ENCODE measurements around the gene ZNF408.
"Not testable (repeated sequence)": the region's sequence is repeated elsewhere in the genome, so short reads cannot be mapped to it uniquely, and the experiment has no call there.

Gene ZNF408

GRCh38 chr11:46701078-46701654, 335 bp downstream of the ZNF408 start:
- Histone ChIP-seq H3K4me1 (ENCODE audit: control insufficient read depth, insufficient read depth, low read length) (peaks cover 33% of the 10 kb centered on the region), H3K36me3 (ENCODE audit: insufficient read depth, low read length) (peaks cover 41% of the 10 kb centered on the region), H3K9ac (ENCODE audit: low read depth, low read length) (peak overlapping the region; percentile 94), H3K4me2 (ENCODE audit: low read length) (peak overlapping the region; percentile 90), H3K4me3 (ENCODE audit: low read length) (peak overlapping the region; percentile 99), H3K9me3 (replicated peaks; ENCODE audit: low read length) (no peaks in the 10 kb centered on the region), H3K27me3 (ENCODE audit: control insufficient read depth, insufficient read depth, low read length) (no peaks in the 10 kb centered on the region)

- peaks cover 6% of the 10 kb centered on the region for H3K4me1 ChIP-seq (ENCODE audit: control insufficient read depth, insufficient read depth, low read length)
- no peak overlapping the region for H3K4me2 ChIP-seq (ENCODE audit: low read length)
- H3K9me3 ChIP-seq (replicated peaks; ENCODE audit: low read length) = no peaks in the 10 kb centered on the region
- no peak overlapping the region for H3K9ac ChIP-seq (ENCODE audit: low read depth, low read length)
- no peak overlapping the region for H3K4me3 ChIP-seq (ENCODE audit: low read length)
- peaks cover 53% of the 10 kb centered on the region for H3K36me3 ChIP-seq (ENCODE audit: insufficient read depth, low read length)
- H3K27me3 ChIP-seq (ENCODE audit: control insufficient read depth, insufficient read depth, low read length) = no peaks in the 10 kb centered on the region
Measured at GRCh38 chr11:46705070-46705688, 4.3 kb downstream of the ZNF408 start.

GRCh38 chr11:46706886-46707285, 6.1 kb downstream of the ZNF408 start:
- H3K9ac ChIP-seq (ENCODE audit: low read depth, low read length) = no peak overlapping the region
- H3K4me1 ChIP-seq (ENCODE audit: control insufficient read depth, insufficient read depth, low read length) = peaks cover 14% of the 10 kb centered on the region
- no peaks in the 10 kb centered on the region for H3K27me3 ChIP-seq (ENCODE audit: control insufficient read depth, insufficient read depth, low read length)
- no peak overlapping the region for H3K4me3 ChIP-seq (ENCODE audit: low read length)
- no peak overlapping the region for H3K4me2 ChIP-seq (ENCODE audit: low read length)
- no peaks in the 10 kb centered on the region for H3K9me3 ChIP-seq (replicated peaks; ENCODE audit: low read length)
- H3K36me3 ChIP-seq (ENCODE audit: insufficient read depth, low read length) = peaks cover 53% of the 10 kb centered on the region

GRCh38 chr11:46709351-46709750, 8.5 kb downstream of the ZNF408 start:
- not testable (repeated sequence) for H3K4me2 ChIP-seq (ENCODE audit: low read length); H3K4me3 ChIP-seq (ENCODE audit: low read length); H3K9me3 ChIP-seq (replicated peaks; ENCODE audit: low read length); H3K27me3 ChIP-seq (ENCODE audit: control insufficient read depth, insufficient read depth, low read length); H3K9ac ChIP-seq (ENCODE audit: low read depth, low read length)
- peaks cover 31% of the 10 kb centered on the region for H3K36me3 ChIP-seq (ENCODE audit: insufficient read depth, low read length)
- peaks cover 20% of the 10 kb centered on the region for H3K4me1 ChIP-seq (ENCODE audit: control insufficient read depth, insufficient read depth, low read length)

GRCh38 chr11:46710821-46711269, 10.0 kb downstream of the ZNF408 start:
- Histone ChIP-seq H3K27me3 (ENCODE audit: control insufficient read depth, insufficient read depth, low read length) (no peaks in the 10 kb centered on the region), H3K4me3 (ENCODE audit: low read length) (peak overlapping the region; percentile 20)

DNA sequence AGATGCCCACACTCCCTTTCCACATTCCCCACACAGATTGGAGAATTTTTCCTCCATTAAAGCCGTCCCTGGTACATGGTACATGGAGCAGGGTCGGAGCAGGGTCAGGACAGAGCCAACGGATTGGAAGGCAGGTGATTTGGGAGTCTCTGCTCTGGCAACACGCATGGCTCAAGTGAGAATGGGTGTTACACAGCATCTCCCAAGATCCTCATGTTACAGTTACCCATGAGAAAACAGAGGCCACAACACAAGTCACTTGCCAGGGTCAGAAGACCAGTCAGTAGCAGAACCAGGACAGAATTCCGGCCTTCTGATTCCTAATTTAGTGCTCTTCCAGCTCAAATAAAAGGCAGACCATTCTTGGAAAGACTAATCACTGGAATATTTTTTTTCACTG, 10.5 kb downstream of the ZNF408 start:
- peaks cover 27% of the 10 kb centered on the region for H3K4me1 ChIP-seq (ENCODE audit: control insufficient read depth, insufficient read depth, low read length)
- H3K36me3 ChIP-seq (ENCODE audit: insufficient read depth, low read length) = peaks cover 14% of the 10 kb centered on the region
- H3K9me3 ChIP-seq (replicated peaks; ENCODE audit: low read length) = no peaks in the 10 kb centered on the region
- H3K9ac ChIP-seq (ENCODE audit: low read depth, low read length) = peak overlapping the region; percentile 72
- peak overlapping the region; percentile 60 for H3K4me2 ChIP-seq (ENCODE audit: low read length)
- no peaks in the 10 kb centered on the region for H3K27me3 ChIP-seq (ENCODE audit: control insufficient read depth, insufficient read depth, low read length)
- H3K4me3 ChIP-seq (ENCODE audit: low read length) = peak overlapping the region; percentile 20

More at GRCh38 chr11:46710821-46711269, 10.0 kb downstream of the ZNF408 start:
- Histone ChIP-seq H3K4me1 (ENCODE audit: control insufficient read depth, insufficient read depth, low read length) (peaks cover 27% of the 10 kb centered on the region), H3K9ac (ENCODE audit: low read depth, low read length) (peak overlapping the region; percentile 72), H3K36me3 (ENCODE audit: insufficient read depth, low read length) (peaks cover 16% of the 10 kb centered on the region), H3K9me3 (replicated peaks; ENCODE audit: low read length) (no peaks in the 10 kb centered on the region), H3K4me2 (ENCODE audit: low read length) (peak overlapping the region; percentile 60)

DNA sequence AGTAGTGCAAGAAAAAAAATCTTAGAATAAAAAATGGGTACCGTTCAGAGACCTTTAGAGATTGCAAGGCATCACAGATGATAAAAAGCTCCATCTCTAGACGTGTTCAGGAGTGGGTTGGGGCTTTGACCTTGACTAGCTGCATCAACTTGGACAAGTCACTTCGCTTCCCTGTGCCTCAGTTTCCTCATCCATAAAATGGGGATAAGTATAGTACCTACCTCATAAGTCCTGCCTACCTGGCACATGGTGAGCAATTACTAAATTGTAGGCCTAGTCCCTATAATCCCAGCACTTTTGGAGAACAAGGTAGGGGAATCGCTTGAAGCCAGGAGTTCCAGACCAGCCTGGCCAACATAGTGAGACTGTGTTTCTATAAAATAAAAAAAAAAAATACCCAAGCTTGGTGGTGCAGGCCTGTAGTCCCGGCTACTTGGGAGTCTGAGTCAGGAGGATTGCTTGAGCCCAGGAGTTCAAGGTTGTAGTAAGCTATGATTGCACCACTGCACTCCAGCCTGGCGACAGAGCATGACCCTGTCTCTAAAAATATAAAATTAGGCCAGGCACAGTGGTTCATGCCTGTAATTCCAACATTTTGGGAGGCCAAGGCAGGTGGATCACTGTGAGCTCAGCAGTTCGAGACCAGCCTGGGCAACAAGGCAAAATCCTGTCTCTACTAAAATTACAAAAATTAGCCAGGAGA, 12.2 kb downstream of the ZNF408 start:
- Histone ChIP-seq H3K27me3 (ENCODE audit: control insufficient read depth, insufficient read depth, low read length) (no peaks in the 10 kb centered on the region), H3K4me1 (ENCODE audit: control insufficient read depth, insufficient read depth, low read length) (peaks cover 29% of the 10 kb centered on the region), H3K9ac (ENCODE audit: low read depth, low read length) (no peak overlapping the region), H3K36me3 (ENCODE audit: insufficient read depth, low read length) (peaks cover 4% of the 10 kb centered on the region), H3K4me2 (ENCODE audit: low read length) (no peak overlapping the region), H3K4me3 (ENCODE audit: low read length) (no peak overlapping the region), H3K9me3 (replicated peaks; ENCODE audit: low read length) (no peaks in the 10 kb centered on the region)

GRCh38 chr11:46717825-46718154, 17.0 kb downstream of the ZNF408 start:
- H3K36me3 ChIP-seq (ENCODE audit: insufficient read depth, low read length); H3K9me3 ChIP-seq (replicated peaks; ENCODE audit: low read length); H3K27me3 ChIP-seq (ENCODE audit: control insufficient read depth, insufficient read depth, low read length); H3K4me3 ChIP-seq (ENCODE audit: low read length); H3K9ac ChIP-seq (ENCODE audit: low read depth, low read length); H3K4me2 ChIP-seq (ENCODE audit: low read length): not testable (repeated sequence)
- peaks cover 21% of the 10 kb centered on the region for H3K4me1 ChIP-seq (ENCODE audit: control insufficient read depth, insufficient read depth, low read length)

DNA sequence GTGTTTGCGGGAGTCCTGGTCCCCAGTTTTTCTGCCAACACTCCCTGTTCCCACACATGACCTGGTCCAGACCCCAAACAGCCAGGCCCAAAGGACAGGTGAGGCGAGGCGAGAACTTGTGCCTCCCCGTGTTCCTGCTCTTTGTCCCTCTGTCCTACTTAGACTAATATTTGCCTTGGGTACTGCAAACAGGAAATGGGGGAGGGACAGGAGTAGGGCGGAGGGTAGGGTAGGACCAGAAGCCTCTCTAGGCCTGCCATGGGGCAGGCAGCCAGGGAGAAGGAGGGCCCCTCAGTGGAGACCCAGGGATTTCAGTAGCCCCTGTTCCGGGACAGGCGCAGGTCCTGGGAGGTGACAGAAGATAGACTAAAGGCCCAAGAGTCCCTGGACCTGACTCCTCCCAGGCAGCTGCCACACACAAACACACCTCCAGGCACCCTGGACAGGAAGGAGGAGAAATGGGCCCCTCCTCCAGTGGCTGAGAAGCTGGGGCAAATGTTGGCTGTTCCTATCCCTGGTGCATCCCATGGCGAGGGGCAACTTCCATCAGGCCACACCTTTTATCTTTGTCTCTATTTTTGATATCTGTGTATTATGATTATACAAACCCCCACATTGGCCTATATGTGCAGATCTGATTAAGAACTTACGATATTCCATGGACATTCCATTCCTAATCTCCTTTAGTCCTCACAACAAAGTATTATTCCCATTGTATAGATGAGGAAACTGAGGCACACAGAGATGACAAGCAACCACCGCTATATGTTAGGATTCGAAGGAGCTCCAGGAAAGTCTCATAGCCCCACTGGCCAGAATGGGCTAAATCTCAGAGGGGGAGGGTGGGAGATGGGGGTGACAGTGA, 17.6 kb downstream of the ZNF408 start:
- Histone ChIP-seq H3K36me3 (ENCODE audit: insufficient read depth, low read length) (no peaks in the 10 kb centered on the region), H3K9me3 (replicated peaks; ENCODE audit: low read length) (no peaks in the 10 kb centered on the region), H3K27me3 (ENCODE audit: control insufficient read depth, insufficient read depth, low read length) (no peaks in the 10 kb centered on the region), H3K4me2 (ENCODE audit: low read length) (no peak overlapping the region), H3K4me3 (ENCODE audit: low read length) (no peak overlapping the region), H3K4me1 (ENCODE audit: control insufficient read depth, insufficient read depth, low read length) (peaks cover 21% of the 10 kb centered on the region), H3K9ac (ENCODE audit: low read depth, low read length) (no peak overlapping the region)

GRCh38 chr11:46719048-46719542, 18.3 kb downstream of the ZNF408 start, which contains the start of gene F2:
Gene F2, plus strand, starts transcription at chr11:46719213. Its CDS starts 23 bp downstream, at chr11:46719236.
- Histone ChIP-seq H3K9me3 (replicated peaks; ENCODE audit: low read length) (no peaks in the 10 kb centered on the region), H3K4me1 (ENCODE audit: control insufficient read depth, insufficient read depth, low read length) (peaks cover 17% of the 10 kb centered on the region), H3K4me3 (ENCODE audit: low read length) (no peak within 1 kb of the TSS), H3K4me2 (ENCODE audit: low read length) (no peak within 1 kb of the TSS), H3K9ac (ENCODE audit: low read depth, low read length) (no peak within 1 kb of the TSS), H3K36me3 (ENCODE audit: insufficient read depth, low read length) (no peaks in the 10 kb centered on the region), H3K27me3 (ENCODE audit: control insufficient read depth, insufficient read depth, low read length) (no peaks in the 10 kb centered on the region)

All from skeletal muscle satellite cell (primary cell).